Activated naive CD8-positive, alpha-beta T cell treated with anti-CD3 and anti-CD28 coated beads, Interleukin-2, amount 10 ng/mL, durations not matched to agents 7 days and 5 days (primary cell): Measurements from ENCODE around the gene PTBP3. TPM values are rescaled to one million over a fixed set of nuclear protein-coding genes. Genes with fewer than 3 reads are reported as not detected.
A peak's percentile ranks its signal among the peaks of the same experiment; 100 is the strongest.
"Not testable (repeated sequence)": the region's sequence is repeated elsewhere in the genome, so short reads cannot be mapped to it uniquely, and the experiment has no call there.

ENCODE experiments used
- ATAC-seq: fragments of 150-1000 bp; cut with Tn5 transposase; one replicate; pipeline ENCODE4 v1.10.0; 2021; ENCODE audit warnings: low read depth, moderate library complexity
- POLR2A ChIA-PET: fragments of 350-600 bp; sonication (Branson Sonifier 250); formaldehyde crosslinking; loops from one replicate; lab custom pipeline; 2021; ENCODE audit warnings: antibody characterized with exemption; lab: Charles Lee
- DNase-seq: peaks from one replicate; pipeline ENCODE4 v3.0.0; 2021
- H3K27ac Mint-ChIP-seq: one replicate; pipeline ENCODE4 v1.8.0; 2022; ENCODE audit warnings: mild to moderate bottlenecking, mixed read lengths
- H3K27me3 Mint-ChIP-seq: one replicate; pipeline ENCODE4 v1.8.0; 2022; ENCODE audit warnings: mild to moderate bottlenecking, moderate library complexity, mixed read lengths
- H3K36me3 Mint-ChIP-seq: one replicate; pipeline ENCODE4 v1.8.0; 2021; ENCODE audit warnings: mild to moderate bottlenecking, mixed read lengths
- H3K4me1 Mint-ChIP-seq: one replicate; pipeline ENCODE4 v1.8.0; 2021; ENCODE audit warnings: mixed read lengths
- H3K4me3 Mint-ChIP-seq: one replicate; pipeline ENCODE4 v1.8.0; 2022; ENCODE audit warnings: mild to moderate bottlenecking, moderate library complexity, mixed read lengths
- H3K9me3 Mint-ChIP-seq: one replicate; pipeline ENCODE4 v1.8.0; 2021; ENCODE audit warnings: mixed read lengths
- total RNA-seq, 2 experiments: library from RNA; stranded (reverse); gene quantifications; one replicate each; pipeline ENCODE4 v1.2.3, GENCODE V29; 2021

Gene PTBP3
- total RNA-seq, 2 experiments from 2014 or later, result 144 to 155 TPM

- no peak for ATAC-seq
- H3K4me3 Mint-ChIP-seq, result no peak overlapping the region
- POLR2A ChIA-PET, result no interaction called here
- H3K9me3 Mint-ChIP-seq, result peaks cover 2% of the 10 kb centered on the region
- no peak overlapping the region for H3K27ac Mint-ChIP-seq
- H3K27me3 Mint-ChIP-seq, result no peaks in the 10 kb centered on the region
- H3K36me3 Mint-ChIP-seq, result peaks cover 7% of the 10 kb centered on the region
- DNase-seq, result no peak
- peaks cover 2% of the 10 kb centered on the region for H3K4me1 Mint-ChIP-seq
Measured at GRCh38 chr9:112193572-112194288, 139.7 kb downstream of the PTBP3 start.

- H3K4me1 Mint-ChIP-seq, H3K27me3 Mint-ChIP-seq, H3K4me3 Mint-ChIP-seq, H3K27ac Mint-ChIP-seq, ATAC-seq, H3K9me3 Mint-ChIP-seq, DNase-seq, H3K36me3 Mint-ChIP-seq, POLR2A ChIA-PET: not testable (repeated sequence)
Measured at GRCh38 chr9:112190320-112190719, 143.1 kb downstream of the PTBP3 start.

GRCh38 chr9:112188884-112189283 lies 144.5 kb downstream of the PTBP3 start:
- ATAC-seq (no peak), DNase-seq (no peak)
- no peaks in the 10 kb centered on the region for H3K4me1 Mint-ChIP-seq
- H3K9me3 Mint-ChIP-seq, result peaks cover 2% of the 10 kb centered on the region
- H3K4me3 Mint-ChIP-seq, result no peak overlapping the region
- H3K27me3 Mint-ChIP-seq, result peaks cover 5% of the 10 kb centered on the region
- peaks cover 9% of the 10 kb centered on the region for H3K36me3 Mint-ChIP-seq
- H3K27ac Mint-ChIP-seq, result no peak overlapping the region
- POLR2A ChIA-PET, result no interaction called here

GRCh38 chr9:112187404-112187803 lies 146.0 kb downstream of the PTBP3 start:
- Mint-ChIP-seq H3K27me3 (peaks cover 5% of the 10 kb centered on the region), H3K4me3 (no peak overlapping the region), H3K36me3 (peaks cover 13% of the 10 kb centered on the region), H3K9me3 (peaks cover 6% of the 10 kb centered on the region), H3K27ac (no peak overlapping the region), H3K4me1 (peaks cover 4% of the 10 kb centered on the region)
- no peak for ATAC-seq
- POLR2A ChIA-PET, result no interaction called here
- no peak for DNase-seq

- H3K27ac Mint-ChIP-seq, result no peak overlapping the region
- ATAC-seq (no peak), DNase-seq (no peak)
- POLR2A ChIA-PET, result no interaction called here
- H3K36me3 Mint-ChIP-seq, result peaks cover 15% of the 10 kb centered on the region
- no peak overlapping the region for H3K4me3 Mint-ChIP-seq
- H3K27me3 Mint-ChIP-seq, result peaks cover 5% of the 10 kb centered on the region
- H3K9me3 Mint-ChIP-seq, result peaks cover 6% of the 10 kb centered on the region
- peaks cover 6% of the 10 kb centered on the region for H3K4me1 Mint-ChIP-seq
Measured at GRCh38 chr9:112186695-112187094, 146.7 kb downstream of the PTBP3 start.

GRCh38 chr9:112184946-112185345 lies 148.5 kb downstream of the PTBP3 start:
- H3K27me3 Mint-ChIP-seq, result peaks cover 5% of the 10 kb centered on the region
- no peak overlapping the region for H3K4me3 Mint-ChIP-seq
- no peak for DNase-seq
- peaks cover 19% of the 10 kb centered on the region for H3K4me1 Mint-ChIP-seq
- ATAC-seq, result no peak
- H3K36me3 Mint-ChIP-seq, result peaks cover 8% of the 10 kb centered on the region
- no peak overlapping the region for H3K27ac Mint-ChIP-seq
- H3K9me3 Mint-ChIP-seq, result peaks cover 4% of the 10 kb centered on the region
- POLR2A ChIA-PET, result no interaction called here

- POLR2A ChIA-PET, result no interaction called here
- Mint-ChIP-seq H3K27me3 (peaks cover 5% of the 10 kb centered on the region), H3K27ac (no peak overlapping the region), H3K9me3 (peaks cover 4% of the 10 kb centered on the region), H3K36me3 (peaks cover 8% of the 10 kb centered on the region), H3K4me3 (no peak overlapping the region), H3K4me1 (peaks cover 23% of the 10 kb centered on the region)
- DNase-seq (no peak), ATAC-seq (no peak)
Measured at GRCh38 chr9:112184221-112184620, 149.2 kb downstream of the PTBP3 start.

- ATAC-seq, result peak; percentile 69
Measured at GRCh38 chr9:112180387-112180881, 153.0 kb downstream of the PTBP3 start.

GRCh38 chr9:112179816-112180215 lies 153.6 kb downstream of the PTBP3 start:
- Mint-ChIP-seq H3K27ac (no peak overlapping the region), H3K9me3 (peaks cover 4% of the 10 kb centered on the region), H3K27me3 (peaks cover 20% of the 10 kb centered on the region), H3K36me3 (peaks cover 5% of the 10 kb centered on the region), H3K4me1 (peaks cover 53% of the 10 kb centered on the region), H3K4me3 (peak overlapping the region; percentile 41)
- POLR2A ChIA-PET, result interaction anchor here (0.6 kb wide), 1 partner anchor 638 kb away, joined by 3 read pairs; no protein-coding TSS in a partner anchor
- DNase-seq (no peak), ATAC-seq (no peak)

More at GRCh38 chr9:112180387-112180881, 153.0 kb downstream of the PTBP3 start:
- no peak for DNase-seq
- H3K36me3 Mint-ChIP-seq, result peaks cover 5% of the 10 kb centered on the region
- peaks cover 4% of the 10 kb centered on the region for H3K9me3 Mint-ChIP-seq
- H3K4me3 Mint-ChIP-seq, result peak overlapping the region; percentile 57
- peak overlapping the region; percentile 61 for H3K27ac Mint-ChIP-seq
- POLR2A ChIA-PET, result interaction anchor here (0.6 to 1.6 kb wide), 3 partner anchors 153 to 638 kb away, joined by 3 to 4 read pairs (median 4); partner anchors contain the start of genes HSDL2 and PTBP3
- peaks cover 51% of the 10 kb centered on the region for H3K4me1 Mint-ChIP-seq
- peaks cover 21% of the 10 kb centered on the region for H3K27me3 Mint-ChIP-seq

GRCh38 chr9:112176524-112176923 lies 156.9 kb downstream of the PTBP3 start:
- peak; percentile 19 for ATAC-seq
- H3K9me3 Mint-ChIP-seq, result peaks cover 6% of the 10 kb centered on the region
- H3K27me3 Mint-ChIP-seq, result peaks cover 17% of the 10 kb centered on the region
- H3K27ac Mint-ChIP-seq, result peak overlapping the region; percentile 57
- H3K4me3 Mint-ChIP-seq, result peak overlapping the region; percentile 63
- H3K4me1 Mint-ChIP-seq, result peaks cover 66% of the 10 kb centered on the region
- POLR2A ChIA-PET, result interaction anchor here (0.9 to 2.1 kb wide), 3 partner anchors 42 to 156 kb away, joined by 3 to 10 read pairs (median 4); partner anchors contain the start of gene PTBP3
- DNase-seq, result no peak
- peaks cover 19% of the 10 kb centered on the region for H3K36me3 Mint-ChIP-seq

- POLR2A ChIA-PET, result interaction anchor here (1.1 to 2.1 kb wide), 2 partner anchors 43 to 157 kb away, joined by 4 to 10 read pairs; partner anchors contain the start of gene PTBP3
- peak overlapping the region; percentile 68 for H3K27ac Mint-ChIP-seq
- H3K4me3 Mint-ChIP-seq, result peak overlapping the region; percentile 63
- peaks cover 61% of the 10 kb centered on the region for H3K4me1 Mint-ChIP-seq
- peaks cover 17% of the 10 kb centered on the region for H3K27me3 Mint-ChIP-seq
- H3K36me3 Mint-ChIP-seq, result peaks cover 23% of the 10 kb centered on the region
- H3K9me3 Mint-ChIP-seq, result peaks cover 6% of the 10 kb centered on the region
- no peak for ATAC-seq
- DNase-seq, result no peak
Measured at GRCh38 chr9:112175796-112176315, 157.6 kb downstream of the PTBP3 start.

- Mint-ChIP-seq H3K27ac (peak within 1 kb of the TSS; percentile 88), H3K36me3 (peaks cover 28% of the 10 kb centered on the region), H3K4me1 (peaks cover 57% of the 10 kb centered on the region), H3K9me3 (peaks cover 6% of the 10 kb centered on the region), H3K4me3 (peak within 1 kb of the TSS; percentile 89), H3K27me3 (peaks cover 17% of the 10 kb centered on the region)
- ATAC-seq (peak; percentile 62), DNase-seq (peak; percentile 72)
- POLR2A ChIA-PET, result interaction anchor here (1.1 to 2.1 kb wide), 5 partner anchors 11 to 158 kb away, joined by 4 to 10 read pairs (median 8); partner anchors contain the start of gene PTBP3
Measured at GRCh38 chr9:112174965-112175795, 158.2 kb downstream of the PTBP3 start, which contains the start of gene SUSD1. Gene SUSD1 (minus strand): TSS chr9:112175297. CDS start chr9:112175235, 62 bp downstream.
